Measurements from ENCODE around the gene PRR13.
"Not testable (repeated sequence)": the region's sequence is repeated elsewhere in the genome, so short reads cannot be mapped to it uniquely, and the experiment has no call there.

The PRR13 gene, protein sequence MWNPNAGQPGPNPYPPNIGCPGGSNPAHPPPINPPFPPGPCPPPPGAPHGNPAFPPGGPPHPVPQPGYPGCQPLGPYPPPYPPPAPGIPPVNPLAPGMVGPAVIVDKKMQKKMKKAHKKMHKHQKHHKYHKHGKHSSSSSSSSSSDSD

GRCh38 chr12:53441040-53441833 lies at the start of gene PRR13:
TSS of gene PRR13 (plus strand) at chr12:53441734. CDS start at chr12:53442715, 981 bp downstream.
- peak; percentile 100 for DNase-seq

- no peak for DNase-seq
These were observed 41.6 kb upstream of the PRR13 start for GRCh38 chr12:53399896-53400295.

DNA sequence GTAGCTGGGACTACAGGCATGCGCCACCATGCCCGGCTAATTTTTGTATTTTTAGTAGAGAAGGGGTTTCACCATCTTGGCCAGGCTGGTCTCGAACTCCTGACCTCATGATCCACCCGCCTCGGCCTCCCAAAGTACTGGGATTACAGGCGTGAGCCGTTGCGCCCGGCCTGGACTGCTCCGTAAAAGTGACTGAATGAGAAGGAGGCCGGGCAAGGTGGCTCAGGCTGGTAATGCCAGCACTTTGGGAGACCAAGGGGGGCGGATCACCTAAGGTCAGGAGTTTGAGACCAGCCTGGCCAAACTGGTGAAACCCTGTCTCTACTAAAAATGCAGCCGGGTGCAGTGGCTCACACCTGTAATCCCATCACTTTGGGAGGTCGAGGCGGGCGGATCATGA lies 39.2 kb upstream of the PRR13 start:
- not testable (repeated sequence) for DNase-seq

DNA sequence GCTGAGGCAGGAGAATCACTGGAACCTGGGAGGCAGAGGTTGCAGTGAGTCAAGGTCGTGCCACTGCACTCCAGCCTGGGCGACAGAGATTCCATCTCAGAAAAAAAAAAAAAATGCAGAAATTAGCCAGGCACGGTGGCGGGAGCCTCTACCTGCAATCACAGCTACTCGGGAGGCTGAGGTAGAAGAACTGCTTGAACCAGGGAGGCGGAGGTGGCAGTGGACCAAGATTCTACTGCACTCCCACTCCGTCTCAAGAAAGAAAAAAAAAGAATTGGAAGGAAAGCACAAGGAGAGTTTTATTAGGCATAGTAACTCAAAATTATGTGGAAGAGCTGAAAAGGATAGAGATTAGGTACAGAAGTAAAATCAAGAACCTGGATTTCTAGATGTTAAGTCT lies 38.7 kb upstream of the PRR13 start:
- no peak for DNase-seq

GRCh38 chr12:53410951-53411350 lies 30.6 kb upstream of the PRR13 start:
- DNase-seq = no peak

GRCh38 chr12:53413485-53414204 lies 27.9 kb upstream of the PRR13 start:
- DNase-seq = no peak

DNA sequence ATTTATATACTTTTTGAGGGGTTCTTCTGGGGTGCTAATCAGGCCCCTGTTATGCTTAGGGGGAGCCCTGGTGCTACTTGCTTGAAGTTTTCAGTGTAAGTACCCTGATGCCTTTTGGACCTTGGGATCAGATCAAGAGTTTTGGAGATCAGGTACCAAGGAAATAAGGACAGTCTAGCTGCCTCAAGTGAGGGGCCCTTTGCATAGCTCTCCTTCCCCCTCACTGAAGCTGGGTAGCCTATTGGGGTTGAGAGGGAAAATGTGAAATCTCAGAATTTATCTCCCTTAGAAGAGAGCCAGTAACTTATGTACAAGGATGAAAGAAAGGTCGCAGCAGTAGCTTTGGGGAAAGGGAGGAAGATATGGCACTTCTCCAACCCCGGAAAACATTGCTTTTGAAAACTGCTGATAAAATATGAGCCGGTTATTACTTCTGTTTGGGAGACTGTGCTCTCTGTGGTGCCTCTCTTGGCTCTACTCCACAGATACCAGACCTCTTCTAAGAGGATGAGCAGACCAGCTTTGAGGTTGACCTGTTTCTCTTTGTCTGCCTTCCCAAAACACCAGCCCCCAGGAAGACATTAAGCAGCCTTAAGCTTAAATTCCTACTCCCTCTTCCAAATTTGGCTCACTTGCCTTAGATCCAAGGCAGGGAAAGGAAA lies 26.6 kb upstream of the PRR13 start:
- no peak for DNase-seq

- peak; percentile 22 for DNase-seq
These were observed 25.7 kb upstream of the PRR13 start for GRCh38 chr12:53415752-53416389.

DNA sequence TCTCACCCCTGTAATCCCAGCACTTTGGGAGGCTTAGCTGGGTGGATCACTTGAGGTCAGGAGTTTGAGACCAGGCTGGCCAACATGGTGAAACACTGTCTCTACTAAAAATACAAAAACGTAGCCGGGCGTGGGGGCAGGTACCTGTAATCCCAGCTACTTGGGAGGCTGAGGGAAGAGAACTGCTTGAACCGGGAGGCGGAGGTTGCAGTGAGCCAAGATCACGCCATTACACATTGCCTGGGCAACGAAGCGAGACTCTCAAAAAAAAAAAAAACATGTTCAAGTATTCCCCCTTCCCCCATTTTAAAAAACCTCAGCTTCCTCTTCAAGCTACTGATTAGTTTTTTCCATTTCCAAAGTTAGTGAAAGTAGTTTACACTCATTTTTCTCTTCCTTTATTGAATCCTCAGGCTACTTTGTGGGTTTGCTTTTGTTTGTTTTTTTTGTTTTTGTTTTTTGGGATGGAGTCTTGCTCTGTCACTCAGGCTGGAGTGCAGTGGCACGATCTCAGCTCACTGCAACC lies 24.2 kb upstream of the PRR13 start:
- not testable (repeated sequence) for DNase-seq

GRCh38 chr12:53418221-53418620 lies 23.3 kb upstream of the PRR13 start:
- no peak for DNase-seq

- no peak for DNase-seq
These were observed 21.8 kb upstream of the PRR13 start for GRCh38 chr12:53419756-53420155.

GRCh38 chr12:53422247-53422646 lies 19.3 kb upstream of the PRR13 start:
- DNase-seq = not testable (repeated sequence)

GRCh38 chr12:53423597-53423996 lies 17.9 kb upstream of the PRR13 start, which contains the start of gene AMHR2:
TSS of gene AMHR2 (plus strand) at chr12:53423855. CDS start at chr12:53423935, 80 bp downstream.
- DNase-seq = no peak

DNA sequence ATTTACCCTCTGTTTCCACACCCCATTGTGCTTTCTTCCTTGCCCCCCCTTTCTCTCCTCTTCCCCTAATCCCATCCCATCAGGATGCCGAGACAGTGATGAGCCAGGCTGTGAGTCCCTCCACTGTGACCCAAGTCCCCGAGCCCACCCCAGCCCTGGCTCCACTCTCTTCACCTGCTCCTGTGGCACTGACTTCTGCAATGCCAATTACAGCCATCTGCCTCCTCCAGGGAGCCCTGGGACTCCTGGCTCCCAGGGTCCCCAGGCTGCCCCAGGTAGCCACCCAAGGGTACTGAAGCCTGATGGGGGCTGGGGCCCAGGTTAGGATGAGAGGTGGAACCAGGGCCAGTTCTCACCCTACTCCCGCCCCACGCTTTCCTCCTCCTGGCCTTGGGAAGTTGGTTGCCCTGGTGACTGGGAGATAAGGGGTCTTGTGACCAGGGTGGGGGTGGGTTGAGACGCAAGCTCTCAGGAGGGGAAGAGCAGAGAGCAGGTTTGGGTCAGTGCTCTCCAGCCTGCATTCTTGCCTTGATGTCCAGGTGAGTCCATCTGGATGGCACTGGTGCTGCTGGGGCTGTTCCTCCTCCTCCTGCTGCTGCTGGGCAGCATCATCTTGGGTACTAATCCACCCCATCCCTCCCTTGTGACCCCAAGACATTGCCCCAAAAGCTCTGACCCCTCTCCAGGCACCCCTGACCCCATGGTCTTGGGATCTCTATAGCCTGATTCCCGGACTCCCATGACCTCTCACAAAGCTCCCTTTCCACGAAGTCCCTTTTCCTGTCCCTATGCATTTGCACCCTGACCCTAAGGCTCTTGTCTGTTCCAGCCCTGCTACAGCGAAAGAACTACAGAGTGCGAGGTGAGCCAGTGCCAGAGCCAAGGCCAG lies 16.7 kb upstream of the PRR13 start:
- DNase-seq = no peak

DNA sequence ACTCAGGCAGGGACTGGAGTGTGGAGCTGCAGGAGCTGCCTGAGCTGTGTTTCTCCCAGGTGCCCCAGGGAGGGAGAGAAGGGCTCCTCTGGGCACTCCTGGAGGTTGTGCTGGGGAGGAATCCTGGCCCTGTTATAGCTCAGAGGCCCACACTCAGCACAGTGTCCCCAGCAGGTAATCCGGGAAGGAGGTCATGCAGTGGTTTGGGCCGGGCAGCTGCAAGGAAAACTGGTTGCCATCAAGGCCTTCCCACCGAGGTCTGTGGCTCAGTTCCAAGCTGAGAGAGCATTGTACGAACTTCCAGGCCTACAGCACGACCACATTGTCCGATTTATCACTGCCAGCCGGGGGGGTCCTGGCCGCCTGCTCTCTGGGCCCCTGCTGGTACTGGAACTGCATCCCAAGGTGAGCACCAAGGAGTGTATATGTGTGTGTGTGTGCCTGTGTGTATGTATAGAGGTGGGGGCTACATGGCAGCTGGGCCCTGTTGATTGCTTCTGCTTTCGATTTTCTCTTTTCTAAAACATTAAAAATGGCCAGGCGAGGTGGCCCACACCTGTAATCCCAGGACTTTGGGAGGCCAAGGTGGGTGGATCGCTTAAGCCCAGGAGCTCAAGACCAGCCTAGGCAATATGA lies 15.9 kb upstream of the PRR13 start:
- no peak for DNase-seq

GRCh38 chr12:53427905-53428594 lies 13.5 kb upstream of the PRR13 start:
- DNase-seq = peak; percentile 84

DNA sequence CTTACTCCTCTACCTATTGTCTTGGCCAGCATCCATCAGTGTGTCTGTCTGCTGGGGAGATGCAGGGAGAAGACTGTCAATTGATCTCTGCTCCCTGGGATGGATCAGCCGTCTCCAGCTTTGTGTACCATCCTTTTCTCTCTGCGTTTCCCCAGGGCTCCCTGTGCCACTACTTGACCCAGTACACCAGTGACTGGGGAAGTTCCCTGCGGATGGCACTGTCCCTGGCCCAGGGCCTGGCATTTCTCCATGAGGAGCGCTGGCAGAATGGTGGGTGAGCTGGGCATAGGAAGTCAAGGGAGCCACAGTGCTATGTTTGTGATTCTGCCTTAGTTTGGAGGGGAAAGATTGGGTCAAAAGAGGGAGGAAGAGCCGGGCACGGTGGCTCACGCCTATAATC lies 12.8 kb upstream of the PRR13 start:
- no peak for DNase-seq

GRCh38 chr12:53430116-53430515 lies 11.4 kb upstream of the PRR13 start:
- DNase-seq = no peak

GRCh38 chr12:53431187-53431586 lies 10.3 kb upstream of the PRR13 start:
- peak; percentile 19 for DNase-seq

DNA sequence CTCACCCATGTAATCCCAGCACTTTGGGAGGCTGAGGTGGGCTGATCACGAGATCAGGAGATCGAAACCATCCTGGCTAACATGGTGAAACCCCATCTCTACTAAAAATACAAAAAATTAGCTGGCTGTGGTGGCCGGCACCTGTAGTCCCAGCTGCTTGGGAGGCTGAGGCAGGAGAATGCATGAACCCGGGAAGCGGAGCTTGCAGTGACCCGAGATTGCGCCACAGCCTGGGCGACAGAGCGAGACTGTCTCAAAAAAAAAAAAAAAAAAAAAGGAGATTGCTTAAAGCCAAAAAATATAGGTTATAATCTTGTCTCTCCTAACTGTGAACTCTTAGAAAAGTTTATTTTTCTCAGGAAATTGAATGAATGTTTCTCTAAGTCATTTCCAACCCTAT lies 6.2 kb upstream of the PRR13 start:
- DNase-seq = not testable (repeated sequence)
